ENCODE data around the gene STIMATE.

Gene STIMATE

DNA sequence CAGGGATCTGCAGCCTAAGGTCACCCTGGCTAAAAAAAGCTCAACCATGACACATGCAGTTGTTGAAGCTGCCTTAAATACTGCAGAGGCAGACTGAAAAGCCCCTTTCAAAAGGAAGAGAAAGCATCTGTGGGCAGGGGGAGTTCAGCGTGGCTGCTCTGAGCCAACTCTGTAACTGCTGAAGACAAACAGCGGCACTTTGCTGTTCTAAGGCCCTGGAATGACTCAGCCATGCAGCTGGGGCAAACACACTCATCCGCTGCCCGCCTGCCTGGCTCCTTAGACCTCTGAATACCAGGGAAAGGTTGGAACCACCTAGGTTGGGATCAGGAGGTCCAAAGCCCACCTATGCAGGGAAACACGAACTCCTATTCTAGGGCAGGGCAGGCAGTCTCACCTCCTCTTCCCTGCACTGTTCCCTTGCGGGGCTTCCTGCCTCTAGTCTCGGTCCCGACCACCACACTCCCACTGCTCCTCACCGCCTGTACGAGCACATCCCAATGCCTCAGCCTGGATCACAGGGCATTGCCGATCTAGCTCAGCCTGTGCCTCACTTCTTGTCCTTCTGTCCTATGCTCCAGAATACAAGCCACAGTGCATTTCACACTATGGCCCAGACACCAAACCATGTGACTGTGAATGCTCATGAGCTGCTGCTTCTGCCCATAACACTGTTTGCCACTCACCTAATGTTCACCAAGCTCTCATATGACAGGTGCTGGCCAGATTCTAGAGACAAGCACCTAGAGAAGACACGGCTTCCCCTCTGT, 56.0 kb downstream of the STIMATE start:
- no peak for DNase-seq (ENCODE audit: low read depth)

DNA sequence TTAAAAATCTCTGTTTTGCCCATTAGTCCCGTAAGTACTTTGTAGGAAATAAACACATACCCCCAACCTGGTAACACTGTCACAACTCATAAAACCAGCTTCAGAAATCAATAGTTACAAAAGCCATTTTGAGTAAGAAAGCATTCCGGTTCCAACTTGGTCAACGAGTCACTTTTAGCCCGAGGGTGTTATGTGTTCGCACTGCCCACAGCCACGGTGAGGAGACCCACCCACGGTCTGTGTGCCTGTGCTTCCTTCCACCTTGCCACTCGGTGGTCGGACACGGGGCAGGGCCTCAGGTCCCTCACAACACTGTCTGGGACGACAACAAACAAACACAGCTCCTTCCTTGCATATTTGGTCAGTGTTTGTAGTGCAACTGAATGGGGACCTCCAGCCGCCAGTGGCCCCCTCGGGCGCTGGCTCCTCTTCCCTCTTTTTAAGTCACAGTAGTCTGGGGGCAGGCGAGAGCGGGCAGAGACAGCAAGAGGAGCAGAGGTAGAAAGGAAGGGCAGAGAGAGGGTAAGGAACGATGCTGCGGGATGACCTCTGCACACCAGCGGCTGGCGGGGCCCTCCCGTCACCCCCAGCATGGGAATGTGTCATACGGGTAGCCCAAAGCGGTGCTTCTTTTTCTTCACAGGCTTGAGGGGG, 57.3 kb downstream of the STIMATE start:
- DNase-seq (ENCODE audit: low read depth), result no peak

DNA sequence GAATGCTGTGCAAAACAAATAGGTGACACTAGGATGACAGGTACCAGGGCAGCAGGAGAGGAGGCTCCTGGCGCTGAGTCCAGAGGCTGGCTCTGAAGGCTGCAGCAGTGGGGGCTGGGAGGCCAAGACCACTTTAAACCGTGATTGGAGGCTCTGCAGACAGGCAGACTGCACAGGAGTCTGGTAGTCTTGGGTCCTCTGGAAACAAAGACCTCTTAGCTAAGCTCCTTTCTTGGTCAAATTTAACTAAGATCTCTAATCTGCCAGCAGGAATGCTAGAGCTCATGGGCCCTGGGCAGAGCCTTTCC, 58.1 kb downstream of the STIMATE start:
- DNase-seq (ENCODE audit: low read depth), result no peak

DNA sequence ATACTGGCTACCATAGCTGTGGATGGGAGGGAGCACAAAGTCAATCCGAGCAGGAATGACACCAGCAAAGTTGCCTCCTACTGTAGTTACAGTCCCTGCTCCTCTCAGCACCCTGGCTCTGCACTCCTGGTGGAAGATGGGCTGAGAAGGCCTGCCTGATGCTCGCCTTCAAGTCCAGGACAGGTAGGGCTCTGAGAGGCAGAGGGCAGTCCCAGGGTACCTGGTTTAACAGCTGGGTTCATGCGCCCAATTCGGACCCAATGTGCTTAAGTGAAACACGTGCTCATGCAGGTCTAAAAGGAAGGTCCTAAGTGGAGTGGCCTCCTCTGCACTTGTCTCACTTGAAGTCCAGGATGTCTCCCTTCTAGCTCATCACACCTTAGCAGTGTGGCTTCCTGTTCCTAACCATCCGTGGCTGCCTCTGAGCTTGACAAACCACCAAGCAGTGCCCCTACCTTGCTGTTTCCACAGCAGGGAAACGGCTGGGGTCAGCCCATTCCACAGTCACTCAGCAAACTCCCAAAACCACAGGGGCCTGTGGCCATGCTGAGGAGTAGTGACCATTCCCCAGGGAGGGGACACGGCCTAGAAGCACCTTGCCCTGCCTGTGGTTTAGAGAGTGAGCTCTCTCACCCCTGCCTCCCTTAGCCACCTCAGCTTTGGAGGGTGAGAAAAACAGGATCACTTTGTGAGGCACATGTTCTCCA, 58.6 kb downstream of the STIMATE start:
- no peak for DNase-seq (ENCODE audit: low read depth)

DNA sequence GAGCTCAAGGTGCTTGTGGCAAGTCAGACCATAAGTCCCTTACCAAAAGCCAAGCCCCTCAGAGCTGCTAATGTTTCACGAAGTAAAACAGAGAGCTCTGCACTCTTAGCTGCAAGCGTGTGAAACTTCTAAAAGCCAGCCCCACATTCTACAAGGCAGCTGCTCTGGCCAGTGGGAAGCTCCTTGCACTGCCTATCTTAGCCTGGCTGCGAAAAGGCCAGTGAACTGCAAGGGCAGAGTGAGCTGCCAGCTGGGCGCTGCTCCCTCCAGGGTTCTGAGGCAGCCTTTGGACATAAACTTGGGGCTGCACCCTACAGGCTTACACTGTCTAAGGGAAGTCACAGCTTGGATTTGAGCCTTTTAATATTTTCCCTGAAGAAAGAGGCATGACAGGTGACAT, 60.4 kb downstream of the STIMATE start:
- no peak for DNase-seq (ENCODE audit: low read depth)

DNA sequence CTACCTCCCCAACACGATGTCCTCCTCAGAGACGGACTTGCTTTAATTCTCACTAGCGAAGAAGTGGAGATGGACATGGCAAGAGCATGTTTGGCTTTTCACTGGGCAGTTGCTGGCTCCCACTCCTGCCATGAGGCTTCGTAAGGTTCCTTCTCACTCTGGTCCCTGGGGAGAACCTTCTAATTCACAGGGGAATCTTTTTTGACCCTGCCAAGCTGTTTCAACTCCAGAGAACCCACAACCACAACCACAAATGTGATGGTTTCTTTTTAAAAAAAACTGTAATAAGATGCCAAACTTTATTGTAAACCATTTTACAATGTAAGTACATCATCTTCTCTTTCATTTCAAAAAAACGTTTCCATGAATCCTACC, 60.9 kb downstream of the STIMATE start:
- DNase-seq (ENCODE audit: low read depth), result no peak

DNA sequence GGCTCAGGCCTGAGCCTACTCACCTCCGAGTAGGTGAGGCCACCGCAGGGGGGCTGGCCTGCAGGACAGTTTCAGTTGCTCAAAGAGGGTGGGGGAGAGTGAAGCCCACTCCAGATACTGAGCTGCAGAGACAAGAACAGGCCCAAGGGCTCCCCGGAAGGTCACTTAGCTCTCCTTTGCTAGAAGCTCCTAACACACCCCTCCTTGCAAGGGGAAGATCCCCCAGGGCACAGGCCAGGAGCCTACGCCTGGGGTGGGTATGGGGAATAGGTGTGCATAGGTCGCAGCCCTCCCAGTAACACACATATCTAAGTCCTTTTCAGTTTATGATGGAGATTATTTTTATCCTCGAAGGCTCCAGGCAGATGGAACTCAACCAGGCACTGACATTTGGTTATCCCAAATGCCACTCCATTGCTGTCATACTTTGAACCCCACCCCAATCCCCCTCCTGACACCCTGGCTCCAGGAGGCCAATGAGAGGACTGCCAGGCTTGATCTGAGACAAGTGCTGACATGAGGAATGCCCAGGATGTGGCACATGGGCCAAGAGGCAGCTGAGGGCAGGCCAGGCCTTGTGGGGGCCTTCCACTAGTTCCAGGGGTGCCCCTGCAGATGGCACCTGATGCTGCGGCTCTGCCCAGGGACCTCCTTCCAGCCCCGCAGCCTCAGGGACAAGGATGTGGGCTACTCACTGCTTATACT, 61.4 kb downstream of the STIMATE start:
- no peak for DNase-seq (ENCODE audit: low read depth)

DNA sequence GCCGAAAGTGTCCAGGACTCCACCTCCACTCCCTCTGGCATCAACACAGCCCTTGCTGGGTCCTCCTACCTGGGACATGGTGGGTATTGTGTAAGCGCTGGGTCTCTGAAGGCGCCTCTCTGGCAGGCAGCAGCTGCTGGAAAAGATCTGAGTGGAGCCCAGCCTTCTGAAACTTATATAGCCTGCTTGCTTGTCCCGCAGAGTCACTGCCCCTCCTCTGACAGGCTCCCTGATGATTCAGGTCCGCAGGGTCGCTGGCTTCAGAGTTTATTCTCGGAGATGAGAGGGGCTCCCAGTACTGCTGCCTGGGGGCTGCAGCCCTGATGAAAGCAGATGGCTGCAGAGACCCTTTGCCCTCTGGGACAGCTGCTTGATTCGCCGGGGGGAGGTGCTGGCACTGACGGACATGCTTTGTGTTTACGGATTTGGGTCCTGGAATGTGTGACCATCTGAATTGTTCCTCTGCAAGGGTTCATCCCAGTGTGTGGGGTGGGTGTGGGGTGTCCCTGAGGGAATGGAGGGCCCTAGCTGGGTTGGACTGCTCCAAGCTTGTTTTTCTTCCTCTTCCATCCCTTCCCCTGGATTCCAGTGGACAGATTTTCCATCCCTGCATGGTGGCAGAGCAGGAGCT, 62.4 kb downstream of the STIMATE start, which contains the start of gene MUSTN1:
Gene MUSTN1 (minus strand): TSS at position 149 of the 631 bp plus-strand sequence. CDS start 71 bp downstream, at position 78.
- DNase-seq (ENCODE audit: low read depth), result no peak

DNA sequence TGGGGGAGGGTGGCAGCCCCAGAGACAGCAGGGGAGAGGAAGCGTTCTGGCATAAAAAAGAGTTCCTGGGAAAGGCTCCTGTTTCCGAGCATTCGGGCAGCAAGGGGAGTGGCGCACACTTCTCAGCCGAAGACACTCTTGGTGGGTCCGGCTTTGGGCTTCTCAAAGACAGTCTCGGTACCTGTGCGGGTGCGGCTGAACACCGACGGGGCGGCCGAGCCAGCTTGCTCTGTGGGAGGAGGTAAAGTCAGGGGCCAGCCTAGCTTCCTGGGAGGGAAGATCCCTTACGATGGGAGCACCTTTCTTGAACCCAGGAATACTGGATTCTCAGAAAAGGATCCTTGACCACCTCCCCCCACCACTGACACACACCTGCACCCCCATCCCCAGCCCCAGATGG, 64.1 kb downstream of the STIMATE start:
- DNase-seq (ENCODE audit: low read depth), result no peak

DNA sequence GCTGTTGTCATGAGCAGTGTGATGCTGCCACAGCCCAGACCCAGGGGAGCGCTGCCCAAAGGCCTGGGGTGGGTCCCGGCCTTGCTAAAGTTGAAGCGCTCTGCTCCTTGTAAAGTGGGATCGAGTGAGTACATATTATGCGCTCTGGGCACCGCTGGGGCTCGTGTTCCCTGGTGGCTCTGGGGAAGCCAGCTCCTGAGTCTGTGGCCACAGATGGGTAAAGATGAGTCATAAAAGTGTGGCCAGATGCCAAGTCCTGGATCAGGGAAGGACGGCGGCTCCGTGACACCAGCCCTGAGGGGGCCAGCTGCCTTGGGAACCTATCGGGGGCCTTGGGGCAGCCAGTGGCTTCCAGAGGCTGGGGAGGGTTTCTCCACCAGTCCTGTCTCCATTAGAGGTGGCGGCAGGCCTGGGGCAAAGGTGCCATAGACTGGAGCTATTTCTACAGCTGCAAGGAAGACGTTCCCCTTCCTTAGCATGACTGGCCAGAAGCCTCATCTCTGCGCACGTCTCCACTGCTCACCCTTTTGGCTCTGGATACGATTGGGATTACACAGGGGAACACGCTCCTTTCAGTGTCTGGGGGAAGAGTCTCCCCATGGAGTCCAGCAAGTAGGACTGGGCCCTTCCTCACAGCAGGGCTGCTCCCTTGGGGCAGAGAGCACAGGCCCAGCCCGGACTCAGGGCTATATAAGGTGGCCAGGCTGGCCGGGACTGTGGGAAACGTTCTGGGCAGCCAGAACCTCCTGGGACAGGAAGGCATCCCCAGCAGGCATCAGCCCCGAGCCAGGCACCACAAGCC, 65.6 kb downstream of the STIMATE start:
- peak; percentile 51 for DNase-seq (ENCODE audit: low read depth)

DNA sequence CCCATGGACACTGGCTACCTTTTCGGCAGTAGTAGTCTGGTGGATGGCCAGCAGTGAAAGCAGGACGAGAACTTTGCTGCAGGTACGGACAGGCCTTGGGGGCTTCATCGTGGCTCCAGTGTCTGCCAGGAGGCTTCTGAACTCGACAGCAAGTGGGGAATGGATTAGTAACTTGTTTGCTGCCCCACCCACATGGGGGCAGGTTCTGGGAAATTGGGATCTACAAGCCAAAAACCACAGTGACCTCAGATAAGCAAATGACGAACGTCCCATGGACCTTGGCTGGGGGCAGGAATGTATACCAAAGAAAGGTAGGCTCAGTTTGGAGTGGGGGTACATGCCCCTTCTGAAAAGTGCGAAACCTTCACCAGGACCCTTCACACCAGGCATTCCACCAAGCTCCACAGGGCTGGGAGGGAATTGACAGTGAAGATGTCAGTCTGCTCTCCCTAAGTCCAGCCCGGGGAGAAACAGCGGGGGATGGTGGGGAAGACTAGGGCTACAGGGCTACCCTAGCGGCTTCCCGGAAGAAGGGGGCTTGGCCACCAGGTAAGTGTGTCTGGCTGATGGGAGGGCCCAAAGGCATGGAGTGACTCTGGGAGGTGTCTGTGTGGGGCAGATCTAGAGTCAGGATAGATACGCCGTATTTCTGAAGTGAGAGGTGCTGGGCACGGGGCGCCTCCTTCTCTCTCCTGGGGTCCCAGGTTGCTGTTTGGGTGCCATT, 66.7 kb downstream of the STIMATE start, which contains the start of gene ITIH4:
Gene ITIH4 (minus strand): TSS at position 138 of the 724 bp plus-strand sequence. CDS start 30 bp downstream, at position 108.
- DNase-seq (ENCODE audit: low read depth), result no peak

DNA sequence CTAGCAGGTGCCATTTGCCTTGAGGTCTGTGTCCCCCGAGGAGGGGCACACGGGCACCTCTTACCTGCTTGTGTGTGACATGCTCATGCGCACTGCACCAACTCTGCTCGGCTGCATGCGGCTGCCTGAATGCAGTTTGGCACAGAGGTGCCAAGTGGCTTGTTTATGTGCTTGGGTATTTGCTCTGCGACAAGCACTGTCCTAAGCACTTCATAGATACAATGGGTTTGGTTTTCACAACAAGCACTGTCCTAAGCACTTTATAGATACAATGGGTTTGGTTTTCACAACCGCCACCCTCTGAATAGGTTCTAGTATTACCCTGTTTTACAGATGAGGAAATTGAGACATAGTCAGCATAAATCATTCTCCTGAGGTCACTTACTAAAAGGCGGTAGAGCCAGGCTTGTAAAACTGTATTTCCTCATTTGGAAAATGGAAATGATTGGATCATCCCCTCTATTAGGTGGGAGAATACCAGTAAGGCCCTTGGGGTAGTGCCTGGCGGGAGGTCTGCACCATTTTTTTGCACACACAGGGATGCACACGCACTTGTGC, 67.4 kb downstream of the STIMATE start:
- no peak for DNase-seq (ENCODE audit: low read depth)

DNA sequence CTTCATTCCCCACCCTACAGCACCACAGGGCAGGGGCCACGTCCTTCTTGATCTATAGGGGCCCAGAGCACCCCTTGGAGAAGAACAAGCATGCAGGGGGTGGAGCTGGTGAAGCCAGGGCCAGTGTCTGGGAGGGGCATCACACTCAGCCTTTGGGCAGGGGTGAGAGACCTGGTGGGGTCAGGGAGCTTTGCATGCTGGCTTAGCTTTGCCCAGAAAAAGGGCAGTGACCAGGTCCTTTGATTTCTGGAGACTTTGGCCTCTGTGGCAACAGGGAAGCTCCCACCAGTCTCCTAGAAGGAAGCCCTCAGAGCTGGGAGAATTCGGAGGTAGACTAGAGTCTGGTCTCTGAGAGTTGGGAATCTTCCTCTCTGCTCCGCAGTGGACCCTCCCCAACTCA, 67.9 kb downstream of the STIMATE start:
- no peak for DNase-seq (ENCODE audit: low read depth)

DNA sequence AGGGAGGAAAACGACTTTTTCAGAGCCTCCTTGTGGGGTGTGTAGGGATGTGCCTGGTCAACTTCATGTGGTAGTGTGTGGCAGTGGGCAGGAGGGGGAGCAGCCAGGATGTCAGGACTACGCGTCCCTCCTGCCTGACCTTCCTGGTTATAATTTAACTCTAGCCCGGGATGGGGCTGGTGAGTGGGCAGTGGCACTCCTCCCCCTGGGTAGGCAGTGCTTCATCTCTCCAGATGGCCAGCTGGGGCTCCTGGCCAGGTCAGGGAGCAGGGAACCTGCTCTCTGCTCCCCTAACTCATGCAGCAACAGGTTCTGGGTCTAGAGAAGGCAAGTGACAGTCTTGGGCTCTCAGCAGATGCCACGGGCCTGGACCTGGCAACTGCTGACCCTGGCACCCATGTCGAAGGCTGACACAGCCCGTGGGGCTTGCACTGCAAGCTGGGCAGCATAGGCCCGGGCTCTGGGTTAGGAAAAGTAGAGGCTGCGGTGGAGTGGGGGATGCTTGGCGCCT, 69.4 kb downstream of the STIMATE start:
- no peak for DNase-seq (ENCODE audit: low read depth)

DNA sequence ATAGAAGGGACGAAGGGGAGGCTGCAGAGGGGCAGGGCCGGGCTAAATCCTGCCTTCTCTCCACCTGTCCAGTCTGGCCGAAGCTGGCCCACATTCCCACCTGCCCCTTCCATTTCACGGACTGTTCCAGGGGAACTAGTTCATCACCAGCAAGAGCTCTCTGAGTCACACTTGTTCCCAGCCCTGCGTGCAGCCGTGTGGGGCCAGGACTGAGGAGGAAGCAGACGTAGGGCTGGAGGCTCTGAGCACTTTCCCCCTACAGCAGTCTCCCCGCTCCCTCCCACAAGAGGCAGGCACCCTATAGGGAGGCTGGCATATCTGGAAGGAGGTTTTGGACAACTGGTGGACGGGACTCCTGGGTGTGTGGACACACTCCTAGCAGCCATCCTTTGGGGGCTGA, 69.9 kb downstream of the STIMATE start:
- peak; percentile 32 for DNase-seq (ENCODE audit: low read depth)

DNA sequence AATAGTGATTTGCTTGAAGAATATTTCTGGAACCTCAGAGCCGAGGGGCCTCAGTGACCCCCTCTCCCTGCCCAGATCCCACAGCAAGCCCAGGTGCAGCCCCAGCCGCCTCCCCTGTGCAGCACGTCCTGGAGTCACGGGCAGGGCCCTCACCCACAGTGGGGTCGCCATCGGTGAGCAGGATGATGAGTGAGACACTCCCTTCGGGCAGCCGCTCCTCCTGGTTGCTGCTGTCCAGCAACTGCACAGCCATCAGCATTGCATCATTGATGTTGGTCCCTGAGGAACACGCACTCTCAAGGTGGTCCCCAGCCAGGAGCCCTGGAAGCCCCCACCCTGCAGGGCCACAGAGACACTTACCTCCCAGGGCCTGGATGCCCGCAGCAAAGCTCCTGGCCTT, 73.3 kb downstream of the STIMATE start:
- DNase-seq (ENCODE audit: low read depth), result no peak

DNA sequence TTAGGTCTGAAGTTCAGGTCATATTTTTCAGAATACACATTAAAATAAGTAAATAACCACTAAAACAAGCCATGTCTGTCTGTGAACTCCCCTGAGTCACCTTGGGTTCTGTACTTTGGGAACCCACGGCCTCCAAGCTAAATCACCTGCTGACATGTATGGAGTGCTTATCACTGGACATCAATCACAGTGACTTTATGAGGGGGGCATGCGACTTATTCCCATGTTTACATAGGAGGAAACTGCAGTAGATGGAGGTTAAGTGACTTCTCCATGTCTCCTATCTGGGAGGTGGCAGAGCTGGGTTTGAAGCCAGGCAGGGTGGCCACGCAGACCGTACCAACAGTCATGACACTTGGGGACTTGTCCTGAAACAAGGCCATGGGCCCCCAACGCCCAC, 75.0 kb downstream of the STIMATE start:
- no peak for DNase-seq (ENCODE audit: low read depth)

DNA sequence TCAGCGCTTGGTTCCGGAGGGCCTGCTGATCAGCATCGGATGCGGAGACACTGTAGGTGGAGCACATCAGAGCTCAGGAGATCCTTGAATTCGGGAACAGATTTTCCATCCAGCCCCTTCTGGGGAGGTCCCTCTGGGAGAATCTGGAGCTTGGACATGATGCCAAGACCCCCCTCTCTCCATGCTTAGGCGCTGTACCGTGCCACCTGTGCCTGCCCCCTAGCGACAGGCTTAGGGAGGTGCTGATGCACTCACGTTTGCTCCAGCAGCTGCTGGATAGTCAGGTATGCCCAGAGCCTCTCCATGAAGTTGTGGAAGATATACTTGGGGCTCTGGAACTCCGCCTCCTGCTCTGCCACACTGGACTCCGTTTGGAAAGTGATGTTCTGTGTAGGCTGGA, 76.6 kb downstream of the STIMATE start:
- peak; percentile 15 for DNase-seq (ENCODE audit: low read depth)

DNA sequence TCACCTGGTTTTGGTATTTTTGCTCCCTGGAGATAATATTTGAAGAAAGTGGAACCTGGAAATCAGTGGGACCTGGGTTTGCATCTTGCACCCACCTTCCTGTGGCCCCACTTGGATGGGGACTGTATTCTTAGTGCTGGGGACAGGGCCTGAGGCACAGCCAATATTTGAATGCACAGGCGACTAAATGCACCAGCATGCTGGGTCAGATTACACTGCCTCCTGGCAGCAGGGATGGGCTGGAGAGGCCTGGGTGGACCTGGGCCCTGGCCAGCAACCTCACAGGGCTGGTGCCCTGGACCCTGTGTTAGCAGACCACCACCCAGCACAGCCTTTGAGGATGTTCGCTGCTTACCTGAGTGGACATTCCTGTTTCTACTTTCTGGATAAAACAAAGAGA, 77.4 kb downstream of the STIMATE start:
- DNase-seq (ENCODE audit: low read depth), result no peak

DNA sequence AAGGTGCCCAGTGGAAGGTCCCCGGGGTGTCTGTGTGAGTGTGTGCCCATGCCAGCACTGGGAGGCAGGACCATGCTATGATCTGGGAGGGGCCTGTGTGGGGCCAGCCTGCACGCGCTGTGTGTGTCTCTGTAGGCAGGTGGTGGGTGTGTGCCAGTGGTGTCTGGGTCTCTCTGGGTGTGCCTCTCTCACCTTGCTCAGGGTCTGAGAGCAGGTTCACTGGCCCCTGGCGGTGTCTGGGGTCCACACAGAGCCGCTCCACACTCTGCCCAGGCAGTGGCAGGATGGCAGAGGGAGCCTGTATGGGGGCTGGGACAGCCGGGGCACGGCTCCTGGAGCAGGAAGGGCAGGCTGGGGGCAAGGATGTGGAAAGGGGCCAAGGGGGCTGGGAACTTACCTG, 79.5 kb downstream of the STIMATE start:
- no peak for DNase-seq (ENCODE audit: low read depth)

All from amniotic epithelial cell (primary cell).